KMS-11 (cell line): ENCODE data around the gene SV2C.

Source experiments
- H2AFZ ChIP-seq: fragments of 200-600 bp; sonication (generic); 2 replicates; pipeline ENCODE4 v1.6.1; 2016; ENCODE audit warnings: antibody characterized with exemption, mixed run types, low read depth
- H3K27ac ChIP-seq: fragments of 200-600 bp; sonication (generic); 2 replicates; pipeline ENCODE4 v1.6.1; 2016; ENCODE audit warnings: mild to moderate bottlenecking, mixed run types
- H3K27me3 ChIP-seq: fragments of 200-600 bp; sonication (generic); 2 replicates; pipeline ENCODE4 v1.6.1; 2017; ENCODE audit warnings: mild to moderate bottlenecking, low read depth, mixed run types, moderate library complexity; ENCODE audit not compliant: insufficient read depth
- H3K36me3 ChIP-seq: fragments of 200-600 bp; sonication (generic); 2 replicates; pipeline ENCODE4 v1.6.1; 2017; ENCODE audit warnings: mild to moderate bottlenecking, mixed run types; ENCODE audit not compliant: insufficient read depth
- H3K4me1 ChIP-seq: fragments of 200-600 bp; sonication (generic); 2 replicates; pipeline ENCODE4 v1.6.1; 2016; ENCODE audit warnings: mild to moderate bottlenecking, low read depth, mixed run types; ENCODE audit not compliant: poor library complexity, severe bottlenecking
- H3K4me2 ChIP-seq: fragments of 200-600 bp; sonication (generic); 2 replicates; pipeline ENCODE4 v1.7.0; 2016; ENCODE audit warnings: mild to moderate bottlenecking, mixed run types
- H3K4me3 ChIP-seq: fragments of 200-600 bp; sonication (generic); IDR thresholded peaks from 2 replicates; pipeline ENCODE4 v1.6.1; 2017; ENCODE audit warnings: low read depth, low read length, mixed read lengths; ENCODE audit not compliant: insufficient read depth
- H3K79me2 ChIP-seq: fragments of 200-600 bp; sonication (generic); 2 replicates; pipeline ENCODE4 v1.6.1; 2016; ENCODE audit warnings: low read depth, mixed run types; ENCODE audit not compliant: insufficient read depth
- H3K9ac ChIP-seq: fragments of 200-600 bp; sonication (generic); 2 replicates; pipeline ENCODE4 v1.6.1; 2016; ENCODE audit warnings: mild to moderate bottlenecking, mixed run types
- H4K20me1 ChIP-seq: fragments of 200-600 bp; sonication (generic); 2 replicates; pipeline ENCODE4 v1.6.1; 2016; ENCODE audit warnings: mild to moderate bottlenecking, mixed run types; ENCODE audit not compliant: insufficient read depth
- CTCF ChIP-seq: fragments of 200-600 bp; sonication (generic); conservative IDR thresholded peaks from 2 replicates; pipeline ENCODE4 v1.6.1; 2017; ENCODE audit warnings: low read depth, mild to moderate bottlenecking, antibody characterized with exemption, low read length, moderate library complexity, mixed read lengths

Gene SV2C

GRCh38 chr5:76180814-76181805 is 97.9 kb downstream of the SV2C start:
- Histone ChIP-seq H3K4me3 (no peak overlapping the region), H3K4me1 (no peaks in the 10 kb centered on the region), H3K27me3 (no peaks in the 10 kb centered on the region), H2AFZ (no peak overlapping the region), H3K27ac (no peak overlapping the region), H3K4me2 (no peak overlapping the region), H3K79me2 (no peaks in the 10 kb centered on the region), H4K20me1 (no peaks in the 10 kb centered on the region), H3K9ac (no peak overlapping the region), H3K36me3 (no peaks in the 10 kb centered on the region)
- TF ChIP-seq CTCF = no peak

GRCh38 chr5:76187386-76187785 is 104.2 kb downstream of the SV2C start:
- Histone ChIP-seq H3K4me3 (no peak overlapping the region), H3K79me2 (no peaks in the 10 kb centered on the region), H3K4me1 (no peaks in the 10 kb centered on the region), H3K9ac (no peak overlapping the region), H4K20me1 (no peaks in the 10 kb centered on the region), H3K27ac (no peak overlapping the region), H3K36me3 (no peaks in the 10 kb centered on the region), H2AFZ (no peak overlapping the region), H3K4me2 (no peak overlapping the region), H3K27me3 (no peaks in the 10 kb centered on the region)
- TF ChIP-seq CTCF = no peak

GRCh38 chr5:76190356-76190755 is 107.2 kb downstream of the SV2C start:
- H3K4me2 ChIP-seq = no peak overlapping the region
- H3K4me3 ChIP-seq = no peak overlapping the region
- no peaks in the 10 kb centered on the region for H4K20me1 ChIP-seq
- no peaks in the 10 kb centered on the region for H3K36me3 ChIP-seq
- H3K27ac ChIP-seq = no peak overlapping the region
- no peaks in the 10 kb centered on the region for H3K27me3 ChIP-seq
- H3K79me2 ChIP-seq = no peaks in the 10 kb centered on the region
- no peak overlapping the region for H2AFZ ChIP-seq
- no peak for TF ChIP-seq CTCF
- H3K9ac ChIP-seq = no peak overlapping the region
- no peaks in the 10 kb centered on the region for H3K4me1 ChIP-seq

GRCh38 chr5:76192837-76193236 is 109.7 kb downstream of the SV2C start:
- Histone ChIP-seq H3K79me2 (no peaks in the 10 kb centered on the region), H3K27ac (no peak overlapping the region), H3K27me3 (no peaks in the 10 kb centered on the region), H2AFZ (no peak overlapping the region), H3K36me3 (no peaks in the 10 kb centered on the region), H3K9ac (no peak overlapping the region), H4K20me1 (no peaks in the 10 kb centered on the region), H3K4me3 (no peak overlapping the region), H3K4me2 (no peak overlapping the region), H3K4me1 (no peaks in the 10 kb centered on the region)
- TF ChIP-seq CTCF = no peak
